Activated gamma-delta T cell (primary cell): Measurements from ENCODE around the gene PRPF6.
"Not testable (repeated sequence)": the region's sequence is repeated elsewhere in the genome, so short reads cannot be mapped to it uniquely, and the experiment has no call there.

Source experiments
- DNase-seq: peaks from one replicate; lab custom pipeline; 2025; lab: John Stamatoyannopoulos, UW

PRPF6 gene

GRCh38 chr20:63973636-63974401, 7.1 kb upstream of the PRPF6 start:
- peak; percentile 59 for DNase-seq

- no peak for DNase-seq
Observed at GRCh38 chr20:63974402-63975200, 6.3 kb upstream of the PRPF6 start.

GRCh38 chr20:63976511-63976910, 4.4 kb upstream of the PRPF6 start:
- DNase-seq, result not testable (repeated sequence)

GRCh38 chr20:63976980-63977738, 3.8 kb upstream of the PRPF6 start:
- DNase-seq, result no peak

- peak; percentile 40 for DNase-seq
Observed at GRCh38 chr20:63977739-63978276, 3.1 kb upstream of the PRPF6 start.

GRCh38 chr20:63978319-63979228, 2.4 kb upstream of the PRPF6 start:
- DNase-seq, result no peak

- no peak for DNase-seq
Observed at GRCh38 chr20:63979229-63979556, 1.7 kb upstream of the PRPF6 start.

- peak; percentile 42 for DNase-seq
Observed at GRCh38 chr20:63979557-63980316, 1.2 kb upstream of the PRPF6 start, which contains the start of gene SAMD10. TSS of gene SAMD10 (minus strand) at chr20:63979642. CDS start at chr20:63979467, 175 bp downstream.

- no peak for DNase-seq
Observed at GRCh38 chr20:63980317-63980805, 571 bp upstream of the PRPF6 start.

GRCh38 chr20:63982937-63983336, 2.0 kb downstream of the PRPF6 start:
- no peak for DNase-seq

- no peak for DNase-seq
Observed at GRCh38 chr20:64000906-64001305, 20.0 kb downstream of the PRPF6 start.

GRCh38 chr20:64001607-64002011, 20.7 kb downstream of the PRPF6 start:
- DNase-seq, result no peak

- DNase-seq, result no peak
Observed at GRCh38 chr20:64003960-64004725, 23.2 kb downstream of the PRPF6 start.

GRCh38 chr20:64005394-64005793, 24.5 kb downstream of the PRPF6 start:
- DNase-seq, result no peak

- DNase-seq, result no peak
Observed at GRCh38 chr20:64006490-64006889, 25.6 kb downstream of the PRPF6 start.

- no peak for DNase-seq
Observed at GRCh38 chr20:64006902-64007301, 26.0 kb downstream of the PRPF6 start.

- no peak for DNase-seq
Observed at GRCh38 chr20:64009811-64010387, 29.0 kb downstream of the PRPF6 start.

- no peak for DNase-seq
Observed at GRCh38 chr20:64010711-64011237, 29.8 kb downstream of the PRPF6 start.

- no peak for DNase-seq
Observed at GRCh38 chr20:64011366-64011779, 30.4 kb downstream of the PRPF6 start.
